Cardiac fibroblast (primary cell): ENCODE results near the gene RAB9B.

Experiments
- DNase-seq, 2 donors: peaks; one replicate each; pipeline versions ENCODE4 v3.0.0 to v3.0.0-alpha.2; 2010; ENCODE audit warnings: low read depth in 2 of 2
- H3K4me3 ChIP-seq, 2 donors: replicated peaks in 1 of 2; 1 replicate in 1 of 2; 2 replicates in 1 of 2; pipeline ENCODE4 v1.5.1; 2011; ENCODE audit warnings: low read depth in 2 of 2, low read length in 2 of 2, mild to moderate bottlenecking in 2 of 2, moderate library complexity in 1 of 2
- CTCF ChIP-seq: IDR thresholded peaks from one replicate; pipeline ENCODE4 v1.5.1; 2011; ENCODE audit warnings: low read depth, mild to moderate bottlenecking, low read length, inconsistent platforms

Gene RAB9B

GRCh38 chrX:103779141-103779789, 52.8 kb downstream of the RAB9B start:
- peak; percentile 53 to 64 for DNase-seq
- no peak overlapping the region for H3K4me3 ChIP-seq
- TF ChIP-seq CTCF = no peak

- no peak within 1 kb of the TSS for H3K4me3 ChIP-seq
- no peak for DNase-seq
- TF ChIP-seq CTCF = no peak
Measured at GRCh38 chrX:103776546-103776945, 55.5 kb downstream of the RAB9B start, which contains the start of gene PLP1. TSS of gene PLP1 (plus strand) at chrX:103776840. CDS start at chrX:103776996, 156 bp downstream.

GRCh38 chrX:103774070-103774642, 57.9 kb downstream of the RAB9B start:
- peak; percentile 64 for TF ChIP-seq CTCF
- peak; percentile 73 to 80 for DNase-seq
- no peak overlapping the region for H3K4me3 ChIP-seq

- no peak overlapping the region for H3K4me3 ChIP-seq
- no peak for DNase-seq
- TF ChIP-seq CTCF = no peak
Measured at GRCh38 chrX:103773445-103773844, 58.6 kb downstream of the RAB9B start.
